Bronchial epithelial cell (primary cell): ENCODE data around the gene CPD. TPM values are rescaled to one million over a fixed set of nuclear protein-coding genes. Genes with fewer than 3 reads are reported as not detected.

Experiments
- DNase-seq: peaks from one replicate; pipeline ENCODE4 v3.0.0-alpha.2; 2010; ENCODE audit warnings: low read depth
- FAIRE-seq: peaks from 2 replicates; lab custom pipeline; 2011; peaks lifted over from hg19 to GRCh38; lab: Jason Lieb, UNC
- H3K27me3 ChIP-seq: 2 replicates; pipeline ENCODE4 v1.5.1; 2011; ENCODE audit warnings: low read length; ENCODE audit not compliant: control insufficient read depth, insufficient read depth
- H3K36me3 ChIP-seq: 2 replicates; pipeline ENCODE4 v1.5.1; 2011; ENCODE audit warnings: low read length; ENCODE audit not compliant: control insufficient read depth, insufficient read depth
- H3K4me3 ChIP-seq: 2 replicates; pipeline ENCODE4 v1.5.1; 2011; ENCODE audit warnings: mild to moderate bottlenecking, low read depth, low read length, control low read depth
- total RNA-seq: library from RNA; depleted of rRNA; stranded (reverse); fragments of >200 nt; gene quantifications from 2 replicates; pipeline ENCODE4 v1.2.1, GENCODE V29; 2014
- TF ChIP-seq, protein P1 (sequence below): IDR thresholded peaks from 2 replicates; pipeline ENCODE4 v1.5.1; 2011; ENCODE audit warnings: mild to moderate bottlenecking, moderate library complexity, low read length, control low read depth, inconsistent platforms; ENCODE audit not compliant: insufficient read depth, severe bottlenecking

CPD gene
- total RNA-seq, 1 donor from 2014 or later = 164 TPM

DNA sequence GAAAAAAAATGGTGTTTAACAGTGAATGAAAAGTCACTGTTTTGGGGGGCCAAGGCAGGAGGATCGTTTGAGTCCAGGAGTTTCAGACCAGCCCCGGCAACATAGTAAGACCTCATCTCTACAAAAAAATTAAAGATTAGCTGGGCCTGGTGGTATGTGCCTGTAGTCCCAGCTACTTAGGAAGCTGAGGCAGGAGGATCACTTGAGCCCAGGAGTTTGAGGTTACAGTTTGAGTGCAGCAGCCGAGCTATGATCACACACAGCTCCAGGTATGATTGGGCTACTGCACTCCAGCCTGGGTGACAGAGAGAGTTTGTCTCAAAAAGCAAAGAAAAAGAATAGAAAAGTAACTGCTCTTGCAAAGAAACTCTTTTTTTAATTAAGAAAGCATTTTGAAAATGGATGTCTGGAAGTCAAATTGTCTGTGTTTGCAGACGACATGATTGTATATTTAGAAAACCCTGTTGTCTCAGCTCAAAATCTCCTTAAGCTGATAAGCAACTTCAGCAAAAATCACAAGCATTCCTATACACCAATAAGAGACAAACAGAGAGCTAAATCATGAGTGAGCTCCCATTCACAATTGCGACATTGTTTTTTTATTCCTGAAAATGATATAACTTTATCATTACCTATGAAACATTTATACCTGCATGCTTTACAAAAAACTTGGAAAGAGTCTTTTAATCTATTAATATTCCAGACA, 20.5 kb upstream of the CPD start:
- Histone ChIP-seq H3K27me3 (no peaks in the 10 kb centered on the region), H3K36me3 (no peaks in the 10 kb centered on the region), H3K4me3 (no peak overlapping the region)
- DNase-seq (no peak), FAIRE-seq (no peak)
- TF ChIP-seq, protein P1, sequence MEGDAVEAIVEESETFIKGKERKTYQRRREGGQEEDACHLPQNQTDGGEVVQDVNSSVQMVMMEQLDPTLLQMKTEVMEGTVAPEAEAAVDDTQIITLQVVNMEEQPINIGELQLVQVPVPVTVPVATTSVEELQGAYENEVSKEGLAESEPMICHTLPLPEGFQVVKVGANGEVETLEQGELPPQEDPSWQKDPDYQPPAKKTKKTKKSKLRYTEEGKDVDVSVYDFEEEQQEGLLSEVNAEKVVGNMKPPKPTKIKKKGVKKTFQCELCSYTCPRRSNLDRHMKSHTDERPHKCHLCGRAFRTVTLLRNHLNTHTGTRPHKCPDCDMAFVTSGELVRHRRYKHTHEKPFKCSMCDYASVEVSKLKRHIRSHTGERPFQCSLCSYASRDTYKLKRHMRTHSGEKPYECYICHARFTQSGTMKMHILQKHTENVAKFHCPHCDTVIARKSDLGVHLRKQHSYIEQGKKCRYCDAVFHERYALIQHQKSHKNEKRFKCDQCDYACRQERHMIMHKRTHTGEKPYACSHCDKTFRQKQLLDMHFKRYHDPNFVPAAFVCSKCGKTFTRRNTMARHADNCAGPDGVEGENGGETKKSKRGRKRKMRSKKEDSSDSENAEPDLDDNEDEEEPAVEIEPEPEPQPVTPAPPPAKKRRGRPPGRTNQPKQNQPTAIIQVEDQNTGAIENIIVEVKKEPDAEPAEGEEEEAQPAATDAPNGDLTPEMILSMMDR = no peak

DNA sequence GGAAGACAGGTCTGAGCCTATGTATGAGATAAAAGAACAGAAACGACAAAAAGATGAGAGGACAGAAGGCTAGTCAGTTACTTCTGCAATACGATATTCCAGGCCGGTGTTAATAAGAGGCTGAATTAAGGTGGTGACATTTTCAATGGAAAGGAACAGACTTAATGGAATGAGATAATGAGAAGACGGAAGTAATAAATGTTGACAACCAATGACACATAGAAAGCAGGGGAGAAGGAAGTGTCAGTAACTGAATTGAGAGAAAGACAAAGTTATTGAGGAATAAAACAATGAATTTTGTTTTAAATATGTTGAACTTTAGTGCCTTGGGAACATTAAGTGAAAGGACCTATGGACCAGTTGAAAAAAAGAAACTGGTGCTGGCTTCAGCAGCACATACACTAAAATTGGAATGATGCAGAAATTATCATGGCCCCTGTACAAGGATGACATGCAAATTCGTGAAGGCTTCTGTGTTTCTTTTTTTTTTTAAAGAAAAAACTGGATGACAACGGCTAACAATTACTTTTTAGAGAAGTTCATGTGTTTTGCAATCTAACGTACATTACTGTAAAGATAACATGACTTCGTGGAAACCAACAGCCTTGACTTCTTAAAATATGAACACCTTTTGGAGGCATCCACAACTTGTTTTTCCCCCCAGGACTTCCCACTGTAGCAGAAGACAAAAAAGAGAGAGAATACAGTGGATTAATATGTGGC, 18.5 kb upstream of the CPD start:
- no peak for FAIRE-seq
- Histone ChIP-seq H3K4me3 (no peak overlapping the region), H3K27me3 (no peaks in the 10 kb centered on the region), H3K36me3 (no peaks in the 10 kb centered on the region)
- no peak for DNase-seq
- TF ChIP-seq, protein P1 = no peak

DNA sequence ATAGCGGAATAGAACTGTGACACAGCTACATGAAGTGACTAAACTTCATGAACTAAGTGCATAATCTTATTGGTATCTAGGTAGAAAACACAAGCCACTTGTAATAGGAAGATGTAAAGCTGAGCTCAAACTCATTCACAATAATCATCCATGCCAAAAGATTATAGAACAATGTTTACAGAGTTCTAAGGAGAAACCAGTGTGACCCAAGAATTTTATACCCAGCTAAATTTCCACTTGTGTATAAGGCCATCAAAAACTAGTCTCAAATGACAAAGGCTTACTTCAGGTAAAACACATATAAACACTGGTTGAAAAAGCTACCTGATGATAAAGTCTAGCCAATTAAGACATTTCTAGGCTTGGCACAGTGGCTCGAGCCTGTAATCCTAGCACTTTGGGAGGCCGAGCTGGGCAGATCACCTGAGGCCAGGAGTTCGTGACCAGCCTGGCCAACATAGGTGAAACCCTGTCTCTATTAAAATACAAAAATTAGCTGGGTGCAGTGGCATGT, 16.9 kb upstream of the CPD start:
- FAIRE-seq = no peak

DNA sequence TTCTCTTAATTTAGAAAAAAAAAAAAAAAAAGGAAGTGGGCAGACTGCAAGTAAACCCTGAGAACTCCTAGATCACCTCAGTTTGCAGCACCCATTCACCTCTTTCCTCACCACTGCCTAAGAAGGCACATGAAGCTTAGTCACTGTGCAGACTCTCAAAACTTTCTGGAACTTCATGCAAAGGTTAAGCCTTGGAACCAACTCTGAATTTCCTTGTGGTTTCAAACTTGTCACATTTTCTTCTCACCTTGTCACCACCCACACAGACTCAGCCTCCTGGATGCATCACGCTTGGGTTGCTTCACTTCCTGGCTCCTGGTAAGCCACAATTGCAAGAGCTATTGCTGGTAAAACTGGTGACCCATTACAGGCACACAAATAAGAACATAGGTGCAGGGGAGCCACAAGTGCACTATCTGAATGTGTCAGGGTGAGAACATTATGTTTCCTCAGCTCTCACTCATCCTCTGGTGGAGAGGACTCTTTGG, 15.0 kb upstream of the CPD start:
- H3K4me3 ChIP-seq = no peak overlapping the region
- H3K36me3 ChIP-seq = no peaks in the 10 kb centered on the region
- FAIRE-seq (peak; percentile 98), DNase-seq (peak; percentile 100)
- no peaks in the 10 kb centered on the region for H3K27me3 ChIP-seq
- TF ChIP-seq, protein P1 = no peak

More for the DNA sequence above, 16.9 kb upstream of the CPD start:
- DNase-seq = no peak
- H3K36me3 ChIP-seq = no peaks in the 10 kb centered on the region
- TF ChIP-seq, protein P1 = no peak
- H3K4me3 ChIP-seq = no peak overlapping the region
- no peaks in the 10 kb centered on the region for H3K27me3 ChIP-seq

DNA sequence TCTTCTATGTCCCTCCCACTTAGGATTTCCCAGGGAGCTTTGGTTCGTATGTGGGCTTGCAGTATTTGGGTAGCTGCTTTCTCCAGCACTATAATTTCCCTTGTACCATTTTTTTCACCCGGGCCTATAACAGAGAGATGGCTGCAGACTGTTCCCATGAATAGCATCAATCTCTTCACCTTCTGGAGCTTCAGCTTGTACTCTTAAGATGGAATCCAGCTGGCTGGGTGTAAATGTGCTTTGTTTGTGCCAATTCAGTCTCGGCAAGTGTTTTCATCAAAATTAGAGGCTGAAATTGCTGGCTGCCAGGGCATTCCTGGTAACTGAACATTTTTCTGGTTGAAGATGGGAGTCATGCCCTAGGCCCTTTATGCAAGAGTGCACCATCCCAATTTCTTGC, 12.2 kb upstream of the CPD start:
- TF ChIP-seq, protein P1 = no peak
- Histone ChIP-seq H3K4me3 (no peak overlapping the region), H3K27me3 (no peaks in the 10 kb centered on the region), H3K36me3 (no peaks in the 10 kb centered on the region)
- no peak for FAIRE-seq
- DNase-seq = no peak
